GM12892 (cell line): ENCODE measurements around the gene TOP2B.

Source experiments
- POLR2A ChIP-seq: IDR thresholded peaks from 2 replicates; pipeline ENCODE4 v1.6.1; 2011; ENCODE audit warnings: low read depth, low read length, control low read depth
- POLR2AphosphoS5 ChIP-seq: IDR thresholded peaks from 2 replicates; pipeline ENCODE4 v1.6.1; 2011; ENCODE audit warnings: low read depth, low read length, control low read depth

GRCh38 chr3:25567806-25568524 is 96.7 kb downstream of the TOP2B start:
- TF ChIP-seq POLR2A (no peak), POLR2AphosphoS5 (no peak)
